ENCODE results near the gene SOX21.
A peak's percentile ranks its signal among the peaks of the same experiment; 100 is the strongest.
"Not testable (repeated sequence)": the region's sequence is repeated elsewhere in the genome, so short reads cannot be mapped to it uniquely, and the experiment has no call there.

The SOX21 gene

DNA sequence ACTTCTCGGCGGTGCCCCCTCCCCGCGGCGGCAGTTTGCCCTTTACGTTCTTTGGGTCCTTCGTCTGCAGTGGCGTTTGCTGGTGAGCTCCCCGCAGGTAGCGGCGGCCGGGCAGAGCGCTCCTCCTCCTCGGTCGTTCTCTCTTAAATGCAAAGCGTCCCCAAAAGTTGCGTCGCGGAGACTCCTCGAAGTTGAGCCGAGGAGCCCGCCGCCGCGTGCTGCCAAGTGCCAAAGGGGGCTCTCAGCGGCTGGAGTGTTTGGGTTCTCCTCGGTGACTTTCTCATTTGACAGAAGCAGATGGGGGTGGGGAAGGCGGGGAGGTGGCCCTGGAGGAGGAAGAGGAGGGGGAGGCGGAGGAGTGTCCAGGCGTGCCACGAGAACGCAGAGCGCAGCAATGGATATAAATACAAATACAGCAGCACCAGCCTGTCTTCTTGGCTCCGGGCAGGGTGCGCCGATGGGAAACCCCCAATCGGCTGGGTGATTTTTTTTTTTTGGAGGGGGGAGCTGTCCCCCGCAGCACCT is at the start of gene SOX21:
SOX21 (minus strand) TSS at position 259 of the 525 bp plus-strand sequence. CDS start 496 bp downstream, outside the sequence.
- no peak for DNase-seq

DNA sequence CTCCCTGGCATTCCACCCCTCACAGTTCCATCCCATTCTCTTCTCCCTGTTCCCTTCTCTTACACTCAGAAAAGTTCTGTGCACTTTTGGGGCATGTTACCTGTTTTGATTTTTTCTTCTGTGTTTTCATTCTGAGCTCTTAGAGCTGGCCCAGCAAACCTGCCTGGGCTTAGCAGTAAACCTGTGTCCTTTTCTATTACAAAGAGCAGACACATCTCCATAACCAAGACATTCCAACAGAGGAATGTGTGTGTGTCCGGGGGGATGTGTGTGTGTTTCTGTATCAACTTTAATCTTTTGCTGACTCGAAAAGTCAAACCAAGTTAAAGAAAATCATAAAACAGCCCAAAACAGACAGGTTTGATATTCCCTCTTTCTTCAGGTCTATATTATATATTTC is 49.1 kb upstream of the SOX21 start:
- DNase-seq: no peak

DNA sequence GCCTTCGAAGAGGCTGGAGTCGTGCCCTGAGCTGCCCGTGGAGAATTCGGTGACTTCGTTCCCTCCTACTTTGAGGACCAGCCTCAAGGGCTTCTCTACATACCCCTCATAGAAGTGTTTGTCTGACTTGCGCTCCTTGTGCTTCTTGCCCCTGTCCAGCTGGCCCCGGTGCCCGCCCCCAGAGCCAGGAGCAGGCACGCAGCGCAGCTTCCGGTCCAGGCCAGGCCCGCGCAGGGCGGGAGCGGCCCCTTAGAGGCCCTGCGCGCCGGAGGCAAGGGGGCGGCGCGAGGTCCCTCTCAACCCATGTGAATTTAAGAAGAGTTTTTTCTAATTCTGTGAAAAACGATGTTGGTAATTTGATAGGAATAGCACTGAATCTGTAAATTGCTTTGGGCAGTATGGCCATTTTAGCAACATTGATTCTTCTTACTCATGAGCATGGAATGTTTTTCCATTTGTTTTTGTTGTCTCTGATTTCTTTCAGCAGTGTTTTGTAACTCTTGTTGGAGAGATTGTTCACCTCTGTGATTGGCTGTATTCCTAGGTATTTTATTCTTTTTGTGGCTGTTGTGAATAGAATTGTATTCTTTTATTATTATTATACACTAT is 46.9 kb upstream of the SOX21 start:
- DNase-seq: no peak

DNA sequence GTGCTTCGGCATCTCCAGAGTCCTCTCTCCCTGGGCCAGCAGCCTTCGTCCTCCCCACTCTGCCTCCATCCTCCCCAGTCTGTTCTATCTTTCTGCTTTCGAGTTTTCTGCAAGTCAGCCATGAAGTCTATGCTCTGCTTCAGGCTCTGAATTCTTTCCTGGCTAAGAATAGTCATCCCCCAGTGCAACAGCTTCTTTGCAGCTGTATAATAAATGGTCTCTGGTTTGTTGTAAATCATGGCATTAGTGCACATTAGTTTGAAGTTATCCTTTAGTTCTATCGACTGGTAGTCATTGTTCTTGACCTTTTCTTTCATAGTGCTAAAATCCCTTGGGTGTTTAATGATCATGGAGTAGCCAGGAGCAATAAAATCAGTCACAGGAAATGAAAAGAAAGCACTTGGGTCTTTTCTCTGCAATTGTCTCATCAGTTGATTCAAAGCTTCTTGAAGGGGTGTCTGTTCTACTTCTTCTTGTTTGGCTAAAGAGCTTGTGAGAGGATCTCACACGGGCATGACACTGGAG is 46.2 kb upstream of the SOX21 start:
- no peak for DNase-seq

DNA sequence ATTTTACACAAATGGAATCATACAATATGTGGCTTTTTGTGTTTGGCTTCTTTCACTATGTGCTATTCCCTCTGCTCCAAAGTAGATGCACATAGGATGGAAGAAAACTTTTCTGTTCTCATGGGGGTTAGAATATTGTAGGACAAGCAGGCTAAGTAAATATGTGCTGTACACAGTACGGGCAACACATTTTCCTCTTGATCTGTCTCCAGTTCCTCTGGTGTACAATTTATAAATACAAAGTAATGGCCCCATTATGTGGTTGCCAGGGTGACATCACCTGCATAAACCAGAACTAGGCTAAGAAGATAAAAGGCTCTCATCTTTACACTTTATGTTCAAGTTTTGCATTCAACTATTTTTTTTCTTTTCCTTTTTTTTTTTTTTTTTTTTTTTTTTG is 41.0 kb upstream of the SOX21 start:
- DNase-seq: no peak

DNA sequence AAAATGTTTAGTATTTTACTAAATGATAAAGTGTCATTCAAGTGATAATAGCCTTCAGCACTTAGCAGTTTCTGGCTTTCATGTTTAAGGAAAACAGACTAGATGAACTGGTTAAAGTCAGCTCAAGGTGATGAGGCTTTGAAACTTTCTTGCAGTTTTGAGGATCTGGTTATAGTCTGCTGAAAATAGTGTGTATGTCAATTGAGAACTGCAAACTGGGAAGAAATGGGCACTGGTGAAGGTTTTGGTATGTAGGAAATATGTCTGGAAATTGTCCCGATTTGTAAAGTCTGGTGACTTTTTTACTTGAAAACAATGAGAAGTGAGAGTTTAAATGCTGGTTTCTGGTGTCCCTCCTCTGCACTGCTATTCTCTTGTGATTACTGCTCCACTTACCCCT is 36.8 kb upstream of the SOX21 start:
- no peak for DNase-seq

DNA sequence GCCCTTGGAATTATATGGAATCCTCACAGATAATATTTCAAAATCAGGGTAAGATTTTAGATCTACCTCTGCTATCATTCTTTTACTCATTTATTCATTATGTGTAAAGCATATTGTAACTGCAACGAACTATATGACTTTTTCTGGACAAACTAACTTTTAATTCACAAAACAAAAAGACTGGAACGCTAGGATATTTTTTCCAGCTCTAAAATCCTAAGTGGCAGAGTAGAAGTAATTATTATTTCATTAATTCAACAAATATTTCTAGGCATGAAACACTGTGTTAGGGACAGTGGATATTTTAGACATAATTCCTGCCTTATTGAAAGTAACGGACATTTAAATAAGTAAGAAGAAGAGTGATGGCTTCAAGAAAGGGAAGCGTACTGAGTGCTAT is 26.9 kb upstream of the SOX21 start:
- no peak for DNase-seq

DNA sequence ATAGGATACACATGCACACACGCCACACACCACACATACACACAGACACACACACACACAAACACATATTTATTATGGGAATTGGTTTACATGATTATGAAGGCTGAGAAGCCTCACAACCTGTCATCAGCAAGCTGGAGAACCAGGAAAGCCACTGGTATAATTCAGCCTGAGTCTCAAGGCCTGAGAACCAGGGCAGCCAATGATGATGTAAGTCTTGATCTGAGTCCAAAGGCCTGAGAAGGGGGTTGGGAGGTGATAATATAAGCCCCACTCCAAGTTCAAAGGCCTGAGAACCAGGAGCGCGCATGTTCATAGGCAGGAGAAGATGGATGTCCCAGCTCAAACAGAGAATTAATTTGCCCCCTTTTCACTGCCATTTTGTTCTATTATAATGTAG is 18.7 kb upstream of the SOX21 start:
- no peak for DNase-seq

DNA sequence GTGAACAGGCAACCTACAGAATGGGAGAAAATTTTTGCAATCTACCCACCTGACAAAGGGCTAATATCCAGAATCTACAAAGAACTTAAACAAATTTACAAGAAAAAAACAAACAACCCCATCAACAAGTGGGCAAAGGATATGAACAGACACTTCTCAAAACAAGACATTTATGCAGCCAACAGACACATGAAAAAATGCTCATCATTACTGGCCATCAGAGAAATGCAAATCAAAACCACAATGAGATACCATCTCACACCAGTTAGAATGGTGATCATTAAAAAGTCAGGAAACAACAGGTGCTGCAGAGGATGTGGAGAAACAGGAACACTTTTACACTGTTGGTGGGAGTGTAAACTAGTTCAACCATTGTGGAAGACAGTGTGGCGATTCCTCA is 17.6 kb upstream of the SOX21 start:
- not testable (repeated sequence) for DNase-seq

DNA sequence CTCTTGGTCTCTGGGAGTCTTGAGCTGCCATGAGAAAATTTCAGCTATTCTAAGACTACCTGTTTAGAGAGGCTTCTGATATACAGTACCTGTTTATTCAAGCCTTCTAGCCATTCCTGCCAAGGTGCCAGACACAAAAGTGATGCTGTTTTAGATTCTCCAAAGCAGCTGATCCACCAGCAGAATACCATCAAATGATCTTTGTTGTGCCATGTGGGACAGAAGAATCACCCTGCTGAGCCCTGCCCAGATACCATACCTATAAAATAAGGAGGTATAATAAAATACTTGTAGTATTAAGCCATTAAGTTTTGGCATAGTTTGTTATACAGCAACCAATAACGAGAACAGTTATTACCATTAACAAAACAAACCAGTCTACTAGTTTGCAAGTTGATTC is 14.1 kb upstream of the SOX21 start:
- DNase-seq: no peak

DNA sequence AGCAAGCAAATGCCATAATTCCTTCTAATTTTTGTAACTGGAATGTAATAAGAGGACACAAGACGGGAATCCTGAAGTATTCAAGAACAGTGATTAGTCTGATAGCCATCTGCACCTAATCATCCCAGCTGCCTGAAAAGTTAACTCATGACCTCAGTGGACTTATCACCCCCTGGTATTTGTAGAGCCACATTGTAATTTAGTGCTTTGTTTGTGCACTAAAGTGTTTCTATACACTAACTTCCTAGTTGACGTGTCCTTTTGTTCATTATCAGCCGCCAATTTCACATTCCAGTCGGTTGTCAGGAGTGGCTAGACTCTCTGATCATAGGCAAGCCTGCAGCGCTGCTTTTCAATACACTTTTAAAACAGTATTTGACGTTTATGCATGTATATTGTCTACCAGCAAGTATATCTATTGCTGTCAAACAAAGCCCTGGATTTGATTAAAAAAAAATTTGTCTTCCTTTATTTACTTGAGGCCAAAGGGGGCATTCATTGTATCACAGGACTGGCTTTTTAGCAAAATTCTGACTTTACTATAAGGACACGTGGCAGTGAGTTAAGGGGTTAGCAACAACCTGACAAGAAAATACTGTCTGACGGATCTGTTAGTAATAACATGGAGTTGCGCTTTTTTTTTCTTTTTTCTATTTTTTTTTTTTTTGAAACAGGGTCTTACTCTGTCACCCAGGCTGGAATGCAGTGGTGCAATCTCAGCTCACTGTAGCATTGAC is 10.4 kb upstream of the SOX21 start:
- no peak for DNase-seq

DNA sequence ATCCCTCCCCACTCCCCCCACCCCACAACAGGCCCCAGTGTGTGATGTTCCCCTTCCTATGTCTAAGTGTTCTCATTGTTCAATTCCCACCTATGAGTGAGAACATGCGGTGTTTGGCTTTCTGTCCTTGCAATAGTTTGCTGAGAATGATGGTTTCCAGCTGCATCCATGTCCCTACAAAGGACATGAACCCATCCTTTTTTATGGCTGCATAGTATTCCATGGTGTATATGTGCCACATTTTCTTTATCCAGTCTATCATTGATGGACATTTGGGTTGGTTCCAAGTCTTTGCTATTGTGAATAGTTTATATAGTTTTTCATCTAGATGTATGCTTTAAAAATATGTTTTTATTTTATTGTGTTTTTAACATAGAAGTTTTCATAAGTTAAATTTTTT is 6.4 kb upstream of the SOX21 start:
- not testable (repeated sequence) for DNase-seq

DNA sequence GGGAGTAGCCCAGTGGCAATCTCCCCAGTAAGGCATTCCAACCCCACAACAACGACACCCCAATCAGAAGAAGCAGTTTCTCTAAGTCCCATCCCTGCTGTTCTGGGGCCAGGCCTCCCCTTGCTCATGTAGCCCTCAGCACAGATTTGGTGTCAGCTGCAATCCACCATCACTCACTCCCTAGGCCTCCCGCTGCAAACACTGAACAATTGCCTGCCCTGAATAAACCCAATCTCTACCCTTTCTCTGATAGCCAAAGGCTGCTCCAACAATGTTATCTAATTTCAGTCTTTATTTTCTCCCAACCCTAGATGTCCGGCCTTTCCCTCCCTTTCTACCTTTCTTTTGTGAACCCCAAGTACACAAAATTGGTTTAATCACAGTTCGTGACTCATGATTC is 5.6 kb upstream of the SOX21 start:
- DNase-seq: no peak

DNA sequence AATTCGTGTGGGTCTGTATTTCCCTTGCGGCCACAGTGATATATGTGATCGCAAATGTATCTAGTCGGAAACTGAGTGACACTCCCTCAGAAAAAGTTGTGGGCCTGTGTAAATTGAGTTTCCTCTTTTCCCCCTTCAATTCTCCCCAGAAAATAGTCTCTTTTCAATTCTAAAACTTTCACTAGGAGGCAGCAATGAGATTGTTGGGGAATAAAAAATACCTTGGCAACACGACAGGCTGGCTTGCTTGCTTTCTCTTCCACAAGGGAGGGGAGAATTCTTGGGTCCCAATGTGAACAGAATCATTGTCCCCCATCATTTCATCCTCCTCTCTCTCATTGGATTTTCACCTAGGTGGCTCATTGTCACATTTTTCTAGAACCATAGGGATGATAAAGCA is 3.7 kb upstream of the SOX21 start:
- DNase-seq: no peak

DNA sequence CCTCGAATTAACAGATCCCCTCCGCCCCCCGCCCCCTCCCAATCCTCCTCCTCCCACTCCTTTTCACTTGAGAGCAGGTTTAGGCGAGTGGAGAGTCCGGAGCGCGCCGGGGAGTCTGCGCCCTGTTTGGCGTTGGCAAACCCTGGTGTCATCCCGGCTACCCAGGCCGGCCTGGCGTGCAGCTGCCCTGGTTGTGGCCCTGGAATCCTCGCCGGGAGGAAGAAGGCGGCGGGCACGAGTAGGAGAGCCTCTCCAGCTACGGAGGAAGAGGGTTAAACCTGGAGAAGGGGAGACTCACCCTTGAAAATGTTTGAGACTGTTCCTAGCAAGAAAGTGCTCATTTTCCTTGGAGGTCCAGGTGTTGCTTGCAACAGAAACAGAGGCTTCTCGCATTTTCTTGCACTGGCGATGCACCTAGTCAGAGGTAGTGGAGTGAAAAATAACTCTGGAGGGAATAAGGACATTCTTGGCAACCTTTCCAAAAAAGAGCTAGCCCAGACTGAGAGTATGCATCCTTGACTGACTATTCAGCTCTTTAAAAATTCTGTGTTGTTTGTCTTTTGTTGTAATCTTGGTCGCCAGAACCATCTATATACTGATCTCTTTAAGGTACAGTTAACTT is 1.3 kb upstream of the SOX21 start:
- no peak for DNase-seq

DNA sequence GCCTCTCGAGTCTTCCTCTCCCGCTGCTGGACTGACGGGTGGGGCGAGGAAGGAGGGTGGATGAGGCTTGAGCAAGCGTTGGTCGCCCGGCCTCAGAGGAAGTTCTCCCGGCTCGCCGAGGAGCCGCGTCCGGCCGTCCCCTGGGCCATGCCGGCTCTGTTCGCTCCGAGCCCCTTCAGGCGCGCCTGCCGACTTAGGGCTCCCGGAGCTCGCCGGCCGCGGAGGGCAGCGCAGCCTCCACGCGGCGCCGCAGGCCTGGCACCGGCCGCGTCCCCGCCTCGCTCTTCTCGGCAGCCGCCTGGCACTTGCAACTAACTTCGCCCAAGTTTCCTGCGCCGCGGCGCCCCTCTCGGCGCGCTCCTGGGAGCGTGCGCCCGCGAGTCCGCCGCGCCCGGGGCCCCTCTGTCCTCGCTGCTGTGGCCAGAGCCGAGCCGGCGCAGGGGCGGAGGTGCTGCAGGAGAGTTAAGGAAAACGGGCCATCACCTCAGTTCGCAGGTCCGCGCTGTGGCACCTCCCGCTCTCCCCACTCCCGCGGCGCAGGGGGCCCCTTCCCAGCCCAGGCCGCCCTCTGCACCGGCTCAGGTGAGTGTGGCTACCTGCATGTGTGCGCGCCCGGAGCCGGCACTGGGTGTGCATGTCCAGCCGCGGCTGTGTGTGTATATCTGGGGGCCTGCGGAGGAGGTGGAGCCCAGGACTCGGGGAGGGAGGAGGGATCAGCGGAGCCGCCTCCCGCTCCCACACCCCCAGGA is 641 bp upstream of the SOX21 start:
- peak; percentile 40 for DNase-seq

DNA sequence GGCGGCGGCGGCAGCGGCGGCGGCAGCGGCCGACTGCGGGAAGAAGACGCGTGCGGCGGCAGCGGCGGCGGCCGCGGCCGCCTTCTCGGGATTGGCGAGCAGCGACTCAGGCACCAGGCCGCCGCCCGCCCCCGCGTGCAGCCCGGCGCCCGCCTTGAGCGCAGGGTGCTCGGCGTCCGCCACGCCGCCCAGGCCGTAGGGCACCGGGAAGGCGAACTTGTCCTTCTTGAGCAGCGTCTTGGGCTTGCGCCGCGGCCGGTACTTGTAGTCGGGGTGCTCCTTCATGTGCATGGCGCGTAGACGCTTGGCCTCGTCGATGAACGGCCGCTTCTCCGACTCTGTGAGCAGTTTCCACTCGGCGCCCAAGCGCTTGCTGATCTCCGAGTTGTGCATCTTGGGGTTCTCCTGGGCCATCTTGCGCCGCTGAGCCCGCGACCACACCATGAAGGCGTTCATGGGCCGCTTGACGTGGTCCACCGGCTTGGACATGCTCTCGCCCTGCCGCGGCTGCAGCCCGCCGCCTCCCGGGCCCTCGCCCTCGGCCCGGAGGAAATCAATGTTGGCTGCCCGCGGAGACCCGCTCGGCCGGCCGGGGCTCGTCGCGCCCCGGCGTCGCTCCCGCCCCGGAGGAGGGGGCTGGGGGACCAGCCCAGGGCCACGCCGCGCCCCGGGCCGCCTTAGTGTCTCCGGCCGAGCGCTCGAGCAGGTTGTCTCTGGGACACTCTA is 621 bp downstream of the SOX21 start:
- peak; percentile 37 for DNase-seq

DNA sequence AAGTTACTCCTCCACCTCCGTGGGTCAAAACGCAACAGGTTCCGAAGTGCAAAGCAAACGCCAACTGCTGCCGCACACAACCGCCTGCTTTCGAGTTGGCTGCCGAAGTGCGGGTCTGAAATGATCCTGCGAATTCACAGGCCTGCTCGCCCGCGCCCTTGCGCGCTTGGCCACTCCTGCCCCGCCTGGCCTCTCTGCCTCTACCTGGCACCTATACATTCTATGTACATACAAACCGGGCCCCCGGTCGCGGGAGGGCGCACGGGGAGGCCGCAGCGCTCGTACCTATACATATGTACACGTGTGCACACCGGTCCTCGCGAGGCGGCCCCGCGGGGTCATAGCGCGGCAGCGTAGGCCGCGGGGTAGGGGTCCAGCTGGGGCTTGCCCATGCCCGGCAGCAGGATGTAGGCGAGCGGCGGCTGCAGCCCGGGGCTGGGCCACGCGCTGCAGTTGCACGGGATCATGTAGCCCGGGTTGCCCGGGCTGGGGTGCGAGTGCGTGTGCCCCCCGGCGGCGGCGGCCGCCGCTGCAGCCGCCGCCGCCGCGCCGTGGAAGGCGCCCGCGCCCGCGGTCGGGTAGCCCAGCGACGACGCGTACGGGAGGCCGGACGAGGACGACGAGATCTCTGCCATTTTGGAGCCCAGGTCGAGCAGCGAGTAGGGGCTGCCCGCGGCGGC is 1.3 kb downstream of the SOX21 start:
- DNase-seq: peak; percentile 20

DNA sequence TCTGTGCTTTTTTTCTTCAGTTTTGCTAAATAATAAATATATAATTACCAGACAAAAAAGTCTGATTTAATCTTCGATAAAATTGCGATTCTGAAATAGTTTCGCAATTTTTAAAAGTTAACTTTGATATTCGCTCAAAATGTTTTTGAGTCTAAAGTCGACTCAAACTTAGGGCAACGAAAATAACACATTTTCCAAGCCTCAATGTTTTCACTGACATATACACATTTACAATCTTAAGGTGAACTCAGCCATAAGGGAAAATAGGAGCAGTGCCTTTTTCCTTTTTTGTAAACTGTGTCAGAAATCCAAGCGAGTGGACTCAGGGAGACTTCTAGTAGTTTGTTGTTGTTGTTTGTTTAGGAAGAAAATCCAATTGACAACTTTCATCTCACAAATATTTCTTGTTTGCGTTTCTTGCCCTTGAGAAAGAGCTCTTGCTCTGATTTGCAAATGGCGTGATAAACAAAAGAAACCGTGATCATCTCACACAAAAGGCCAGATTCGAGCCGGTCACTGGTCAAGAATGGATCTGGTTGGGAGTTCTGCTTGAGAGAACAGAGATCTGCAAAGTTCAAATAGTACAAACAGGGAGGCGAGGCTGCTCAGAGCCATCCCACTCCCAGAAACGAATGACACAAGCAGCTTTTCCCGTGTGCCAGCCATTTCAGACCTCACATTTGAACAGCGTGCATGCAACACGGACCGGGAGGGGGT is 2.1 kb downstream of the SOX21 start:
- no peak for DNase-seq

DNA sequence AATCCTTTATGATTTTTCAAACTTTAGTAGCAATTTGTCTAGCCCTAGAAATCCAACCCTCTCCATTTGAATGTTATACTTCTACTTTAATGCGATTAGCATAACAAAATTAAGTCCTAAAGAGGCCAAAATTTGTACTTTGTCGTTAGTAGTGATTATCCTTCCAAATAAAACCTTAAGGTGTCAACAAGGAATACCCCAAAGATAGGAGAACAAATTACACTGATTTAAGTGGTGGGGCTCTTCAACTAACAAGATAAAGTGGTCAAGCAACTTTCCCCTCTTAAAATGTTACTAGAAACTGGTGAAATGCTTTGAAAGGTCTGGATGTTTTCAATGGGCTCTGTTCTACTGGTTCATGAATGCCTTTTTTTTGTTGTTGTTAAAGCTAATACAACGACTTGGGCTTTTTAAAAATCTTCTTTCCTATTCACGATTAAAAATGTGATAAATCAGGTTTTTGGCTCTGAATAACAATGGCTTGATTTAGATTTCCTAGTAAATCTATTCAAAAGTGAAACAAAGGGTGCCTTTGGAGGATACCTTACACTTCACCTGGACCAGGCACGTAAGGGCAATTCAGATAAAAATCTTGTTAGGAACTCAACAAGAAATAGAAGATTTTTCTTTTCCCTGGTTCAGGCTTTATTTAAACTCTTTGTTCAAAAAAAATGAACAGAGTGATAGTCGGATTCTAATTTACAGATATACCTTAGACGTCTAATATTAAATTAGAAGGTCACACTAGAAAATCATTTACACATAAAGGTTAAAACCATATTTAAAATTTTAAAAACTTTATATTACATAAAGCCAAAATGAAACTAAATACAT is 3.1 kb downstream of the SOX21 start:
- no peak for DNase-seq
